Tibial artery (tissue), 4 donors: Measurements from ENCODE around the gene BNIP1.

Source experiments
- DNase-seq, 2 donors: peaks; one replicate each; pipeline ENCODE4 v3.0.0-alpha.2; 2019
- H3K27ac ChIP-seq, 2 donors: fragments of 200-600 bp; sonication (generic) in 1 of 2; 1 replicate in 1 of 2; 2 replicates in 1 of 2; pipeline ENCODE4 v1.5.1; 2018 to 2019; ENCODE audit warnings: mild to moderate bottlenecking in 1 of 2
- H3K27me3 ChIP-seq, 2 donors: fragments of 200-600 bp; sonication (generic) in 1 of 2; one replicate each; pipeline versions ENCODE4 v1.5.1 to v1.6.0; 2016 to 2019
- H3K36me3 ChIP-seq, 3 donors: fragments of 200-600 bp; sonication (generic) in 2 of 3; one replicate each; pipeline ENCODE4 v1.5.1; 2016 to 2019; ENCODE audit warnings: mild to moderate bottlenecking in 2 of 3
- H3K4me1 ChIP-seq, 4 donors: fragments of 200-600 bp; sonication (generic) in 2 of 4; 1 replicate in 3 of 4; 2 replicates in 1 of 4; pipeline ENCODE4 v1.5.1; 2016 to 2019
- H3K4me3 ChIP-seq, 2 donors: fragments of 200-600 bp; sonication (generic) in 1 of 2; 1 replicate in 1 of 2; 2 replicates in 1 of 2; pipeline ENCODE4 v1.5.1; 2018 to 2019; ENCODE audit warnings: mild to moderate bottlenecking in 2 of 2
- H3K9me3 ChIP-seq, 3 donors: fragments of 200-600 bp; sonication (generic) in 1 of 3; one replicate each; pipeline ENCODE4 v1.5.1; 2016 to 2019
- intact Hi-C: fragments of 100-400 bp; cut with DNase I; formaldehyde crosslinking; loops from one replicate; pipeline ENCODE4 v1.15.0; 2023; ENCODE audit warnings: low total_unique reads
- TF ChIP-seq, protein P1 (sequence below), 2 experiments: fragments of 200-600 bp in 1 of 2; fragments of 450-650 bp in 1 of 2; IDR thresholded peaks; one replicate each; pipeline ENCODE4 v1.5.1; 2017 to 2019; ENCODE audit warnings: antibody characterized with exemption in 2 of 2, mild to moderate bottlenecking in 1 of 2, moderate library complexity in 1 of 2

BNIP1 gene

DNA sequence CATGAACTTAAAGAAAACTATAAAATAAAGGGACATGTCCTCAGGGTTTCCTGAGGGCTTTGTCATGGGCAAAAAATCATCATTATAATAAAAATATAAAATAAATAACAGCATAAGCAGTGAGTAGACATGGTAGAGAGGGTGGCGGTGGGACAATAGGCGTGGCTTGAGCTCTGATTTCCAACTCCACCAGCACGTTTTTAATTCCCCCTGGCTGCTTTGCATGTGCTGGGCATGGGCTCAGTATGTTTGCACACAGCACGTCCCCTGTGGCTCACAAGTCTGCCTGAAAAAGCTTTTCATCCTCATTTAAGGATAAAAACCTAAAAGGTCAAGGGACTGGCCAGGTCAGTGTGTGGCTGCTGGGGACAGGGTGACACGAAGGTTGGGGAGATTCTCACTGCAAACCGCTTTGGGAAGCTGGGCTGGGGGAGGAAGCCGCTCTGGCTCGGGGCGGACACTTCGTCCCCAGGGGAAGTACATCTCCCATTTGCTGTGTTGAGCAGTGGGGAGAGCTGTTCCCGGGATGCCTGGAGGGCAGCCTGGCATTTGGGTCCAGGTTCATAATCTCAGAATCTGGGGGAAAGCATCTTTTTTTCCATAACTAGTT is 58.0 kb downstream of the BNIP1 start:
- TF ChIP-seq, protein P1, sequence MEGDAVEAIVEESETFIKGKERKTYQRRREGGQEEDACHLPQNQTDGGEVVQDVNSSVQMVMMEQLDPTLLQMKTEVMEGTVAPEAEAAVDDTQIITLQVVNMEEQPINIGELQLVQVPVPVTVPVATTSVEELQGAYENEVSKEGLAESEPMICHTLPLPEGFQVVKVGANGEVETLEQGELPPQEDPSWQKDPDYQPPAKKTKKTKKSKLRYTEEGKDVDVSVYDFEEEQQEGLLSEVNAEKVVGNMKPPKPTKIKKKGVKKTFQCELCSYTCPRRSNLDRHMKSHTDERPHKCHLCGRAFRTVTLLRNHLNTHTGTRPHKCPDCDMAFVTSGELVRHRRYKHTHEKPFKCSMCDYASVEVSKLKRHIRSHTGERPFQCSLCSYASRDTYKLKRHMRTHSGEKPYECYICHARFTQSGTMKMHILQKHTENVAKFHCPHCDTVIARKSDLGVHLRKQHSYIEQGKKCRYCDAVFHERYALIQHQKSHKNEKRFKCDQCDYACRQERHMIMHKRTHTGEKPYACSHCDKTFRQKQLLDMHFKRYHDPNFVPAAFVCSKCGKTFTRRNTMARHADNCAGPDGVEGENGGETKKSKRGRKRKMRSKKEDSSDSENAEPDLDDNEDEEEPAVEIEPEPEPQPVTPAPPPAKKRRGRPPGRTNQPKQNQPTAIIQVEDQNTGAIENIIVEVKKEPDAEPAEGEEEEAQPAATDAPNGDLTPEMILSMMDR (IDR thresholded peaks at IDR 0.05), result no peak
- Histone ChIP-seq H3K27me3 (peaks cover 0 to 39% of the 10 kb centered on the region in 2 donors), H3K36me3 (peaks cover 0 to 5% (median 3%) of the 10 kb centered on the region in 3 donors), H3K4me1 (peaks cover 0 to 7% (median 0%) of the 10 kb centered on the region in 4 donors), H3K4me3 (no peak overlapping the region), H3K27ac (no peak overlapping the region), H3K9me3 (peaks cover 0 to 17% (median 10%) of the 10 kb centered on the region in 3 donors)
- no peak for DNase-seq
- intact Hi-C loops, result no loop called here

DNA sequence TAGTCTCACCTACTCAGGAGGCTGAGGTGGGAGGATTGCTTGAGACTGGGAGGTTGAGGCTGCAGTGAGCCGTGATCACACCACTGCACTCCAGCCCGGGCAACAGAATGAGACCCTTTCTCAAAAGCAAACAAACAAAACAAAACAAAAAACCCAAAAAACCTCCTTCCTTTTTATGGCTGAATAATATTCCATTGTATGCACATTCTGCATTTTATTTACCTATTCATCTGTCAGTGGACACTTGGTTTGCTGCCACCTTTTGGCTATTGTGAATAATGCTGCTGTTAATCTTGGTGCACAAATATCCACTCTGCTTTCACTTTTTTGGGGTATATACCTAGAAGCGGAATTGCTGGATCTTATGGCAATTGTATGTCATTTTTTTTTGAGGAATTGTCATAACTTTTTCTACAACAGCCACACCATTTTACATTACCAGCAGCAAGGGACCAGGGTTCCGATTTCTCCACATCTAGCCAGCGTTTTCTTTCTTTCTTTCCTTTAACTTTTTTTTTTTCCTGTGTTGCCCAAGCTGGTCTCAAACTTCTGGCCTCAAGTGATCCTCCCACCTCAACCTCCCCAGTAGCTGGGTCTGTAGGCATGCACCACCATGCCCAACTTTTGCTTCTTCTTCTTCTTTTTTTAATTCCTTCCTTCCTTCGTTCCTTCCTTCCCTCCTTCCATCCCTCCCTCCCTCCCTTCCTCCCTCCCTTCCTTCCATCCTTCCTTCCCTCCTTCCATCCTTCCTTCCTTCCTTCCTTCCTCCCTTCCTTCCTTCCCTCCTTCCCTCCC is 60.1 kb downstream of the BNIP1 start:
- TF ChIP-seq, protein P1 (IDR thresholded peaks at IDR 0.05), result peak; percentile 44 to 51
- DNase-seq, result no peak
- intact Hi-C loops, result no loop called here

GRCh38 chr5:173205916-173206315 is 61.6 kb downstream of the BNIP1 start:
- Histone ChIP-seq H3K4me1 (peaks cover 0 to 7% (median 0%) of the 10 kb centered on the region in 4 donors), H3K27ac (no peak overlapping the region), H3K27me3 (peaks cover 0 to 51% of the 10 kb centered on the region in 2 donors), H3K4me3 (no peak overlapping the region), H3K36me3 (no peaks in the 10 kb centered on the region), H3K9me3 (no peaks in the 10 kb centered on the region)
- no peak for DNase-seq
- TF ChIP-seq, protein P1 (IDR thresholded peaks at IDR 0.05), result no peak
- intact Hi-C loops, result no loop called here

More for the DNA sequence above, 60.1 kb downstream of the BNIP1 start:
- Histone ChIP-seq H3K4me3 (no peak overlapping the region), H3K27me3 (peaks cover 0 to 48% of the 10 kb centered on the region in 2 donors), H3K27ac (no peak overlapping the region), H3K4me1 (peaks cover 0 to 7% (median 0%) of the 10 kb centered on the region in 4 donors), H3K9me3 (peaks cover 0 to 12% (median 7%) of the 10 kb centered on the region in 3 donors), H3K36me3 (peaks cover 0 to 5% (median 2%) of the 10 kb centered on the region in 3 donors)

GRCh38 chr5:173208296-173208695 is 64.0 kb downstream of the BNIP1 start:
- H3K27me3 ChIP-seq, result peaks cover 0 to 38% of the 10 kb centered on the region in 2 donors

GRCh38 chr5:173210877-173211276 is 66.5 kb downstream of the BNIP1 start:
- Histone ChIP-seq H3K4me1 (no peaks in the 10 kb centered on the region), H3K27me3 (peaks cover 0 to 29% of the 10 kb centered on the region in 2 donors), H3K36me3 (no peaks in the 10 kb centered on the region), H3K27ac (no peak overlapping the region), H3K4me3 (no peak overlapping the region), H3K9me3 (peaks cover 0 to 4% (median 0%) of the 10 kb centered on the region in 3 donors)
- intact Hi-C loops, result no loop called here
- DNase-seq, result no peak
- TF ChIP-seq, protein P1 (IDR thresholded peaks at IDR 0.05), result no peak

More at GRCh38 chr5:173208296-173208695, 64.0 kb downstream of the BNIP1 start:
- Histone ChIP-seq H3K4me1 (no peaks in the 10 kb centered on the region), H3K27ac (no peak overlapping the region), H3K36me3 (no peaks in the 10 kb centered on the region), H3K9me3 (no peaks in the 10 kb centered on the region), H3K4me3 (no peak overlapping the region)
- DNase-seq, result no peak
- intact Hi-C loops, result no loop called here
- TF ChIP-seq, protein P1 (IDR thresholded peaks at IDR 0.05), result no peak
